Kidney (tissue), 22 donors: ENCODE results near the gene AMIGO1. TPM values are rescaled to one million over a fixed set of nuclear protein-coding genes. Genes with fewer than 3 reads are reported as not detected.
A peak's percentile ranks its signal among the peaks of the same experiment; 100 is the strongest.

Source experiments
- DNase-seq, 5 donors: peaks; one replicate each; pipeline ENCODE4 v3.0.0-alpha.2; 2013 to 2020
- FAIRE-seq: peaks from 2 replicates; lab custom pipeline; 2012; peaks lifted over from hg19 to GRCh38; lab: Jason Lieb, UNC
- H3K27ac ChIP-seq, 2 donors: one replicate each; pipeline ENCODE4 v1.7.0; 2013; ENCODE audit warnings: low read depth in 2 of 2, low read length in 2 of 2, inconsistent platforms in 1 of 2
- H3K27me3 ChIP-seq: one replicate; pipeline ENCODE4 v1.7.1; 2013; ENCODE audit warnings: low read length, inconsistent platforms; ENCODE audit not compliant: control insufficient read depth, insufficient read depth
- H3K36me3 ChIP-seq, 3 donors: one replicate each; pipeline versions ENCODE4 v1.7.0 to v1.7.1; 2013; ENCODE audit warnings: low read length in 3 of 3, control low read depth in 1 of 3, inconsistent platforms in 1 of 3; ENCODE audit not compliant: insufficient read depth in 3 of 3, control insufficient read depth in 2 of 3
- H3K4me1 ChIP-seq, 3 donors: one replicate each; pipeline versions ENCODE4 v1.7.0 to v1.7.1; 2013; ENCODE audit warnings: low read length in 3 of 3, inconsistent platforms in 1 of 3, low read depth in 1 of 3; ENCODE audit not compliant: control insufficient read depth in 2 of 3, insufficient read depth in 2 of 3
- H3K4me3 ChIP-seq, 3 donors: one replicate each; pipeline versions ENCODE4 v1.7.0 to v1.8.1; 2013; ENCODE audit warnings: low read length in 3 of 3, control low read depth in 1 of 3, inconsistent platforms in 1 of 3
- H3K9ac ChIP-seq, 3 donors: one replicate each; pipeline versions ENCODE4 v1.7.0 to v1.7.1; 2013; ENCODE audit warnings: low read length in 3 of 3, control low read depth in 1 of 3, inconsistent platforms in 1 of 3
- H3K9me3 ChIP-seq, 3 donors: one replicate each; pipeline versions ENCODE4 v1.7.0 to v1.7.1; 2013; ENCODE audit warnings: low read length in 3 of 3, control low read depth in 1 of 3, inconsistent platforms in 1 of 3; ENCODE audit not compliant: control insufficient read depth in 2 of 3, insufficient read depth in 1 of 3
- intact Hi-C: fragments of 100-400 bp; cut with DNase I; formaldehyde crosslinking; loops from one replicate; pipeline ENCODE4 v1.11.1; 2022
- long read RNA-seq, 10 donors: library from polyadenylated mRNA in 1 of 10; unstranded in 1 of 10; transcript quantifications; one replicate each; pipeline ENCODE4 v2.0.0 and lab custom pipeline, GENCODE V29; 2021 to 2026
- polyA plus RNA-seq: library from polyadenylated mRNA; stranded (reverse); fragments of 350-450 nt; fragmentation: Illumina TruSeq; extraction: RNeasy Lipid Tissue Mini Kit (QIAGEN cat#74804); gene quantifications from one replicate; pipeline ENCODE4 v1.2.3, GENCODE V29; 2014; ENCODE audit warnings: low read depth, low replicate concordance; ENCODE audit not compliant: insufficient read depth
- total RNA-seq: library from RNA; stranded (reverse); fragmentation: NEBNext Ultra II Directional; extraction: Animal tissue kit (Norgen Biotek cat#: 25700); gene quantifications from one replicate; pipeline ENCODE4 v1.2.1, GENCODE V29; 2021
- TF ChIP-seq, protein P1 (sequence below): IDR thresholded peaks from 3 replicates; pipeline ENCODE4 v1.5.1; 2012; ENCODE audit warnings: mild to moderate bottlenecking, moderate library complexity, borderline replicate concordance; ENCODE audit not compliant: insufficient read depth; ENCODE audit errors: extremely low read depth
- donor health status: control.
- donor health status: control.
- donor health status: control.
- donor health status: control.
- donor health status: control.
- donor health status: DM: yes; HTN: yes; CAD: no.
- donor health status: Normal renal cell carcinoma (clear cell type).

Gene AMIGO1, protein sequence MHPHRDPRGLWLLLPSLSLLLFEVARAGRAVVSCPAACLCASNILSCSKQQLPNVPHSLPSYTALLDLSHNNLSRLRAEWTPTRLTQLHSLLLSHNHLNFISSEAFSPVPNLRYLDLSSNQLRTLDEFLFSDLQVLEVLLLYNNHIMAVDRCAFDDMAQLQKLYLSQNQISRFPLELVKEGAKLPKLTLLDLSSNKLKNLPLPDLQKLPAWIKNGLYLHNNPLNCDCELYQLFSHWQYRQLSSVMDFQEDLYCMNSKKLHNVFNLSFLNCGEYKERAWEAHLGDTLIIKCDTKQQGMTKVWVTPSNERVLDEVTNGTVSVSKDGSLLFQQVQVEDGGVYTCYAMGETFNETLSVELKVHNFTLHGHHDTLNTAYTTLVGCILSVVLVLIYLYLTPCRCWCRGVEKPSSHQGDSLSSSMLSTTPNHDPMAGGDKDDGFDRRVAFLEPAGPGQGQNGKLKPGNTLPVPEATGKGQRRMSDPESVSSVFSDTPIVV
- total RNA-seq (8.5 TPM), polyA plus RNA-seq (5.1 TPM)
- long read RNA-seq, donor 1, full-length matches to known transcripts = 2 of 2 reads
- long read RNA-seq, donor 1, partial matches to known transcripts = 0 of 2 reads
- long read RNA-seq, donor 1, other reads (novel, unspliced or antisense) = 0 of 2 reads
- long read RNA-seq, donor 2, full-length matches to known transcripts = 5 of 5 reads
- long read RNA-seq, donor 2, partial matches to known transcripts = 0 of 5 reads
- long read RNA-seq, donor 2, other reads (novel, unspliced or antisense) = 0 of 5 reads
- long read RNA-seq, donor 3, partial matches to known transcripts = 93 of 93 reads
- long read RNA-seq, donor 3, other reads (novel, unspliced or antisense) = 0 of 93 reads
- long read RNA-seq, donor 4, full-length matches to known transcripts = 2 of 2 reads
- long read RNA-seq, donor 4, partial matches to known transcripts = 0 of 2 reads
- long read RNA-seq, donor 4, other reads (novel, unspliced or antisense) = 0 of 2 reads
- long read RNA-seq, donor 5 = 0 reads
- long read RNA-seq, donor 6 = 0 reads
- long read RNA-seq, donor 7, full-length matches to known transcripts = 7 of 14 reads
- long read RNA-seq, donor 7, partial matches to known transcripts = 0 of 14 reads
- long read RNA-seq, donor 7, other reads (novel, unspliced or antisense) = 7 of 14 reads
- long read RNA-seq, donor 8, full-length matches to known transcripts = 5 of 5 reads
- long read RNA-seq, donor 8, partial matches to known transcripts = 0 of 5 reads
- long read RNA-seq, donor 8, other reads (novel, unspliced or antisense) = 0 of 5 reads
- long read RNA-seq, donor 9, full-length matches to known transcripts = 4 of 4 reads
- long read RNA-seq, donor 9, partial matches to known transcripts = 0 of 4 reads
- long read RNA-seq, donor 9, other reads (novel, unspliced or antisense) = 0 of 4 reads
- long read RNA-seq, donor 10, full-length matches to known transcripts = 4 of 4 reads
- long read RNA-seq, donor 10, partial matches to known transcripts = 0 of 4 reads
- long read RNA-seq, donor 10, other reads (novel, unspliced or antisense) = 0 of 4 reads

DNA sequence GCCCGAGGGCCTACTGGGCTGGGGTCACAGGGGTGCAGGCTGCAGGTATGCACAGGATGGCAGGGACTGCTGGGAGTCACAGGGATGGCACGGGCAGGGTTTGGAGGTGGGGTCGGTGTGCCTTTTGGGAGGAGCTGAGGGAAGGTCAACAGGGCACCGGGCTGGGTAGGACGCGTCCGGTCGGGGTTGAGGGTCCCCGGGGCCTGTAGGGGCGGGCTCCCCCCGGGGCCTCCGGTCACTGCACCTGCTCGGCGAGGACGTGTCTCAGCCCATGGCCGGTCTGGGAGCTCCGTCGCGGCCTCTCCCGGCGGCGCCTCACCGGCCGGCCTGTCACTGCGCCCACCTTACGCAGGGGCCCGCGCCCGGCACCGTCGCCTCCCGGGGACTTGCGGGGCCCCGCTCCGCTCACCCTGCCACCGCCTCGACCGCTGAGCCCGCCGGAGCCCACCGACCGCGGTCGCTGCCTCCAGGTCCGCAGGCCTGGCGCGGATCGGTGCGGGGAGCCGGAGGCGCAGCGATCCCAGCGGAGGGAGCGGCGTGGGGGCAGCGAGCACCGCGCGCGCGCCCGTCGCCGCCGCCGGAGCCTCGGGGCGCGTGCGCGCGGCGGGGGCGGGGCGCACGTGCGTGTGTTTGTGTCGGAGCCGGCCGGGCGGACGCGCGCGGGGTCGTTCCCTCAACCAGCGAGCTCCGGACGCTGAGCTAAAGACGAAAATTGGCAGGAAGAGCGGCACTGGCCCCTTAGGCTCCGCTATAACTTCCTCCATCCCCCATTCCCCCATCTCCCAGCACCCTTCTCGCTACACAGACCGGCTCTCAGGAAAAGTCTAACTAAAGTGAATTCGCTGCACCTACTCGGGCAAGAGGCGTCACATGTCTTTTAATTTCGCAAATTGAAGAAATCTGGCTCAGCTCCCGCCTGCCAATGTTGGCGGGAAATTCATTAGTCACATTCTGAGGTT lies at the start of gene AMIGO1:
Gene AMIGO1 (minus strand): TSS at position 552 of the 959 bp plus-strand sequence. CDS start 815 bp downstream, outside the sequence.
- Histone ChIP-seq H3K9me3 (no peaks in the 10 kb centered on the region), H3K4me1 (peaks cover 0 to 11% (median 3%) of the 10 kb centered on the region in 3 donors), H3K9ac (peak within 1 kb of the TSS; percentile 46 to 61 (median 52)), H3K36me3 (peaks cover 0 to 3% (median 0%) of the 10 kb centered on the region in 3 donors), H3K27ac (no peak within 1 kb of the TSS), H3K27me3 (no peaks in the 10 kb centered on the region), H3K4me3 (peak within 1 kb of the TSS; percentile 75 to 82 (median 80))
- no peak for FAIRE-seq
- intact Hi-C loops = no loop called here
- peak; percentile 74 to 87 (median 80) for DNase-seq
- TF ChIP-seq, protein P1, sequence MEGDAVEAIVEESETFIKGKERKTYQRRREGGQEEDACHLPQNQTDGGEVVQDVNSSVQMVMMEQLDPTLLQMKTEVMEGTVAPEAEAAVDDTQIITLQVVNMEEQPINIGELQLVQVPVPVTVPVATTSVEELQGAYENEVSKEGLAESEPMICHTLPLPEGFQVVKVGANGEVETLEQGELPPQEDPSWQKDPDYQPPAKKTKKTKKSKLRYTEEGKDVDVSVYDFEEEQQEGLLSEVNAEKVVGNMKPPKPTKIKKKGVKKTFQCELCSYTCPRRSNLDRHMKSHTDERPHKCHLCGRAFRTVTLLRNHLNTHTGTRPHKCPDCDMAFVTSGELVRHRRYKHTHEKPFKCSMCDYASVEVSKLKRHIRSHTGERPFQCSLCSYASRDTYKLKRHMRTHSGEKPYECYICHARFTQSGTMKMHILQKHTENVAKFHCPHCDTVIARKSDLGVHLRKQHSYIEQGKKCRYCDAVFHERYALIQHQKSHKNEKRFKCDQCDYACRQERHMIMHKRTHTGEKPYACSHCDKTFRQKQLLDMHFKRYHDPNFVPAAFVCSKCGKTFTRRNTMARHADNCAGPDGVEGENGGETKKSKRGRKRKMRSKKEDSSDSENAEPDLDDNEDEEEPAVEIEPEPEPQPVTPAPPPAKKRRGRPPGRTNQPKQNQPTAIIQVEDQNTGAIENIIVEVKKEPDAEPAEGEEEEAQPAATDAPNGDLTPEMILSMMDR = no peak

DNA sequence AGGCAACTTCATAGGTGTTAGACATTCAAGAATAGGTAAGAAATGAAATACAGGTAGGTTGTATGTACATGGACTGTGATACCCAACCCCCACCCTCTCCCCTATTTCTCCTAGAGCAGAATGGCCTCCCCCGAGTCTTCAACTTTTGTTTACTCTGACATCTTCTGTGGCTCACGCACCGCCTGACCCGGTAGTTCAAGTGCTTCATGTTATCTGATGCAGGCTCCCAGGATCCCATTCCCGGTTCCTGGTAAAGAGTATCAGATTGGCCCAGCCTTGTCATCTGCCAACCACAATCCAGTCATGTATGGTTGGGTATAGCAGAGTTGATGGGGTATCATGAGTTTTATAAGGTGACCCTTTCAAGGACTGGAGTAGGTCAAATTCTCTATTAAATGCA lies 48.0 kb upstream of the AMIGO1 start:
- no peak for FAIRE-seq
- H3K27ac ChIP-seq = no peak overlapping the region
- peaks cover 0 to 12% (median 9%) of the 10 kb centered on the region in 3 donors for H3K4me1 ChIP-seq
- H3K9ac ChIP-seq = no peak overlapping the region
- H3K27me3 ChIP-seq = no peaks in the 10 kb centered on the region
- H3K9me3 ChIP-seq = no peaks in the 10 kb centered on the region
- no peak for DNase-seq
- TF ChIP-seq, protein P1 = no peak
- H3K36me3 ChIP-seq = no peaks in the 10 kb centered on the region
- no peak overlapping the region for H3K4me3 ChIP-seq
- intact Hi-C loops = no loop called here
